EH (cell line): ENCODE measurements around the gene MBD3L2B.

Experiments used
- DNase-seq: peaks from one replicate; pipeline ENCODE4 v3.0.0-alpha.2; 2015; ENCODE audit warnings: low read depth

Gene MBD3L2B

DNA sequence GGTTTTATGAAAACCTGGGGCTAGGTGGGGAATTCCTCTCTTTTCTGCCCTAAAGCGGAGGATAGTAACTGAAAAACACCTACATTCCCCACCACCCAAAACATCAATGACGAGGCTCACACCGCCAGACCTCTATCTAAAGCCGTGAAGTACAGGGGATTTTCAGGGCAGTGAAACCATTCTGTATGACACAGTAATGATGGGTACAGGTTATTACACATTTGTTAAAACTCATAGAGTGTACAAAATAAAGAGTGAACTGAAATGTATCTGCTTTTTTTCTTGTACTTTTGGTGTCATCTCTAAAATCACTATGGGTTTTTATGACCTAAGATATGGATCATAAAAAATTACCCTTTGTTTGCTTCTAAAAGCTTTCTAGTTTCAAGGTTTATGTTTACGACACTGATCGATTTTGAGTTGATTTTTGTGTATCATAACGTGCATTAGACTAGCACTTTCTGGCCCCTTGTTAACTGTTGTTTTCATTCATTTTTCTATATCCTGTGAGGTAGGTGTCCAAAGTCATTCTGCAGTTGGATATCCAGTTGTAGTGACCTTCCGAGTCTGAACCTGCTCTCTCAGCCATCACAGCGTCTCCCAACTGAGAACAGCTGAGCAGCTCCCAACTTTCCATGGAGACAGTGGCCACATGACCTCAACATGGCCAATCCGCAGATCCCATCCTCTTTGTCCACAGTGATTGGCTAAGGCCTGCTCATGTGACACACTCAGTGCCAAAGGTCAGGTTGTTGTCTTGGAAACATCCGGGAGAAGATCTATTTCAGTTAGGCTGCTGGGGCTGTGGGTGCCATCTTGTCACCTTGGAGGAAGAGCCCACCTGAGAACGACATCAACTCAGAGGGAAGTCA lies 10.3 kb downstream of the MBD3L2B start:
- DNase-seq: no peak

DNA sequence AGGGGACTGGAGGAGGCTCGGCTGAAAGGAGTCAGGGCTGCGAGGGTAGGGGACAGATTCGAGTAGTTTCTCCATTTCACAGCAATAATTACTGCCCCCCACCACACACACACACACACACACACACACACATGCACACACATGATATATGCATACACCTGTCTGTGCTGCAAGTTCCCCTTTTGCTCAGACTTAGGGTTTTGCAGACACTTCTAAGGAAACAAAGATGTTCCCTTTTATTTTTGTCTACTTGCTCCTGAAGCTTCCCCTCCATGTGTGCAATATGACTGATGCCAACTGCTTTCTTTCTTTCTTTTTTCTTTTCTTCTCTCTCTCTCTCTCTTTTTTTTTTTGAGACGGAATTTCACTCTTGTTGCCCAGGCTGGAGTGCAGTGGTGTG lies 13.4 kb downstream of the MBD3L2B start:
- DNase-seq: no peak

DNA sequence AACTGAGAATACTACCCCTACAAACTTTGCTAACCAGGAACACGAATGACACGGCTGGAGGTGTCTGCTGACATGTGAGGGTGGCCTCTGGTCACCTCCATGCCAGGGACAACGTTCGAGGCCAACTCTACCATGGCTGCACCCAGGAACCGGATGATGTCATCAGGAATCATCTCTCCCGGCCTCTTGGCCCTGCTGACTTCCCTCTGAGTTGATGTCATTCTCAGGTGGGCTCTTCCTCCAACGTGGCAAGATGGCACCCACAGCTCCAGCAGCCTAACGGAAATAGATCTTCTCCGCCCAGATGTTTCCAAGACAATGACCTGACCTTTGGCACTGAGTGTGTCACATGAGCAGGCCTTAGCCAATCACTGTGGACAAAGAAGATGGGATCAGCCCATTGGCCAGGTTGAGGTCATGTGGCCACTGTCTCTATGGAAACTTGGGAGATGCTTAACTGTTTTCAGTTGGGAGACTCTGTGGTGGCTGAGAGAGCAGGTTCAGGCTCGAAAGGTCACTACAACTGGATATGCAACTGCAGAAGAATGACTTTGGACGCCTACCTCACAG lies 15.0 kb downstream of the MBD3L2B start:
- no peak for DNase-seq

DNA sequence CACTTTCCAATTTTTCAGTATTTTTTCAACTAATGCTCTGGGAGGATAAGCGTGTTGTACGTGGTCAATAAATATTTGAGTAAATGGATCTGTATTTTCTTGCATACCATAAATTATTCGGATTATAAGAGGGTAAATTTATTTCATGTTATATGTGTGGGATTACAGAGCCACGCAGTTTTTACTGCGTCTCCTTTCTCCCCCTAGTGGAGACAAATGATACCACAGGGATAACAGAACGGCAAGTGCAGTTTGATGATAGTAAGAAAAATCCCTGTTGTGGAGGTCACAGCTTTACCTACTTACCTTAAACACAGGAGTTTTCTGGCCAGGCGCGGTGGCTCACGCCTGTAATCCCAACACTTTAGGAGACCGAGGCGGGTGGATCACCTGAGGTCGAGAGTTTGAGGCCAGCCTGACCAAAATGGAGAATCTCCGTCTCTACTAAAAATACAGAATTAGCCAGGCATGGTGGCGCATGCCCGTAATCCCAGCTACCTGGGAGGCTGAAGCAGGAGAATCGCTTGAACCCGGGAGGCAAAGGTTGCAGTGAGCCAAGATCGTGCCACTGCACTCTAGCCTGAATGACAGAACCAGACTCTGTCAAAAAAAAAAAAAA lies 16.8 kb downstream of the MBD3L2B start:
- DNase-seq: no peak

DNA sequence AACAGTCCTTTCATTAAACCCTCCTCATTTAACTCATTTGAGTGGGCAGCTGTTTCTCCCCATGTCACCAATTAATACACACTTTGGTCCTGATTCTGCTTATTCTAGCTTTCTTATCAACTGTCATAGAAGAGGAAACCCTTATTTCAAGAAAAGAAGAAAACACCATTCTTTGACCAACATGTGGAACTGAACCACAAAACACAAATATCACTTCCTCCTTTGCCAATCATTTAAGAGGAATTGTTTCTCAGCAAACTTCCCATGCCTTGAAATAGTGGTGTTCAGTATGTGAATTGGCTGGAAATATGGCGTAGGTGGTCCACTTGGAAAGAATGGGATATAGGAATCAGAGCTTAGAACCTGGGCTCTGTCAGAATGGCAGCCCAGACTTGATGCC lies 20.4 kb downstream of the MBD3L2B start:
- no peak for DNase-seq

DNA sequence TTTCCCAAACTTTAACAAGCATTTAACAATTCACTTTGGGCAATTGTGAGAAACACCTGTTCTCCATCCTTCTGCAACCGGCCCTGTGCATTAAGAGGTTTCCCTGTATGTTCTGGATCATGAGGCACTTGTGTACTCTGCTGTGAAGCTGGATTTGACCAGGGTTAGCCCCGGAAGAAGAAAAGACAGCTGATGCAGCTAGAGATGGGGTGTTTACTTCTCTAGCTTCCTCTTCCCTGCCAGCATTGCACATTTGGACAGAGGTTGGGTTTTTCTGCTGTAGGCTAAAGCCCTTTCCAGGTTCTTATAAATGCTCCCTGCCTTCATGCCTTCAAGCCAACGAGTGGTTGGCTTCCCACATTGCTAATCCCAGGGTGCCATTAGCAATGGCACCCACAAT lies 20.9 kb downstream of the MBD3L2B start:
- DNase-seq: no peak

DNA sequence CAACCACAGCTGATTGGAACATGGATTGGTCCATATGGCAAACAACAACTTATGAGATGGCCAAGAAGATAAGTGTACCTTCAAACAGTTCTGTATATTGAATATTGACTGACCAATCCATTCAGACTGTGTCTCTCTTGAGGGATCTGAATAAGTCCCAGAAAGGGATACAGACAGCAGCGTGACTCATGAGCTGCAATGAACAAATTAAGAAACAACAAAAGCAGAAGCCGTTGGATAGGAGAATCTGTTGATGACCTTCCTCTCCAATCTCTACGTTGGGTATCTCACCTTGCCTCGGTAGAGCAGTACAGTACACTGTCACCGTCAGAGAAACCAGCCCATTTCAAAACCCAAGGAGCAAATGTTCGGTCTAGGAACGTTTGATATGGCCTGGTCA lies 21.3 kb downstream of the MBD3L2B start:
- DNase-seq: no peak

DNA sequence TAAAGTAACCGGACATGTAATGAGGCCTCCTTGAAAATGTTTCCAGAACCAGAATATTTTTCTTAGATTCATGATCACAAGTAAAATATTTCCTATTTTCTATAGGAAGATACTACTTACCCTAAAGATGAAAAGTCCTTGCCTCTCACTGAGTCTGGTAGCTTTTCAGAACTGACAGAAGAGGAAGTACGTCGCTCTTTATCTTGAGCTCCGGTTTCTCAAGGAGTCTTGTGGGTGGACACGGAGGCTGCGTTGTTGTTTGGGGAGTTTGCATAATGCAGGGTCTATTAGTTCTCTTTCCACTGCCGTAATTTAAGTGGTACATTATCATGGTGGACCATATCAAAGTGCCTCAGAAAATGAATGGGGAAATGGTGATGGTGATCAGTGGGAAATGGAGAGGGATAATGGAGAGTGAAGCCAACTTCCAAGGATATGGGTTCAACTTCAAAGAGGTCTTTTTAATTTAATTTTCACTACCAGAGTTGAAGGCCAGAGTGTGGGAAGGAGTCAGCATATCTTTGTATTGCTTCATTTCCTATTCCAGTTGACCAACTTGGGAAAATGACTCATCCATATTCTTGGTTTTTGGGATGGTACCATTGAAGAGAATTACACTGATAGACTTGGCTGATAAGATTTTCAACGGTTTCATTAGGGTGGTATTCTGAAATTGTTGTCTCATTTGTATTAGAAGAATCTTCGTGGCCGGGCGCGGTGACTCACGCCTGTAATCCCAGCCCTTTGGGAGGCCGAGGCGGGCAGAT lies 23.4 kb downstream of the MBD3L2B start:
- DNase-seq: no peak

DNA sequence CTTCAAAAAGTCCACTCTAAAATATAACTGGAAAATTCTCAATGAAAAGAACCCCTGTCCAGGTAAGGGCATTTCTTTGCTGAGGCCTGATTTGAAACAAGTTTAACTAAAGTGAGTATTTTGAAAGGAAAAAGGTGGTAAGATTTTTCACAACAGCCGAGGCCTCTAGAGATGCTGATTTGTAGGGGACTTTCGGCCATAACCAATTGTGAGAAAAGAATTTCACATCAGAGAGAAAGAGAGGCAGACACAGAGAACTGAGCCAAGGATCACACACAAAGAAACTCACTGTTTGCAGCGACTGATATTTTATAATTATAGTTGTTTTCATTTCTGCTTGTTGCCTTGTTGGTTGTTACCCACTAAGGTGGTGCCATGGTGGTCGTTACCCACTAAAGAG lies 24.4 kb downstream of the MBD3L2B start:
- DNase-seq: no peak

DNA sequence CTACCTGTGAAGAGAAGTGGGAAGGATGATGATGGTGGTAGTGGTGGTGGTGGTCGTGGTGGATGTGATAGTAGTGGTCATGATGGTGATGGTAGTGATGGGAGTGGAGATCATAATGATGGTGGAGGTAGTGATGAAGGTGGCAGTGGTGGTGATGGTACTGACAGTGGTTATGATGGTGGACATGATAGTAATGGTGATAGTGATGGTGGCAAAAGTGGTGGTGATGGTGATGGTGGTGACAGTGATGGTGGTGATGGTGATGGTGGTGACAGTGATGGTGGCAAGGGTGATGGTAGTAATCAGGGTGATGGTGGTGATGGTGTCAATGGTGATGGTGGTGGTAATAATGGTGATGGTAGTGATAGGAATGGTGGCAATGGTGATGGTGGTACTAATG lies 26.2 kb downstream of the MBD3L2B start:
- DNase-seq: no peak

DNA sequence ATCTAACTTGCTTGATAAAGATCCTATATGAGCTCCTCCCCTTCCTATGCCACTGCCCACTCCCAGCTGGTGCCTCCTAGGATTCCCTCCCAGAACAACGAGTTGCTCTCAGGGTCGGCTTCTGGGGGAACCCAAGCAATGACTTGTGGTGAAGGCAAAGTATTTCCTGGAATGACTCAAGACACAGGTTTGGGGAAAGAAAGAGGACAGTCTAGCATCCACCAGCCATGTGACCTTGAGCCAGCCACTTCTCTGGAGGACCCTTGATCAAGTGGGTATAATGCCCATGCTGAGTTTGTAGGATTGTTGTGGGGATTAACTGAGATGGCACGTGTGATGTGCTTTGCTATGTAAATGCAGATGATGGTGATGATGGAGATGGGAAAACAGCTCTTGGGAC lies 33.0 kb downstream of the MBD3L2B start:
- DNase-seq: no peak

DNA sequence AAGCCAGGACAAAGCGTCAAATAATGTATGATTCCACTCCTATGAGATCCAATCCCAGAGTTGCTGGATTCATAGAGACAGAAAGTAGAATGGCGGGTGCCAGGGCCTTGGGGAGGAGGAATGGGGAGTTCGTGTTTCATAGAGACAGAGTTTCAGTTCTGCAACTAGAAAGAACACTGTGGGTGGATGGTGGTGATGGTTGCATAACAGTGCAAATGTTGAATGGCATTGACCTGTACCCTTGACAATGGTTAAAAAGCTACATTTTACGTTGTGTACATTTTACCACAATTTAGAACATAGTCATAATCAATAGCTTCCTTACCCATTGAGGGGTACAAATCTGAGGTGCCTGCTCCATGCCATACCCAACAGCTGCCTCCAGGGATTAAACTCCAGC lies 33.4 kb downstream of the MBD3L2B start:
- no peak for DNase-seq

DNA sequence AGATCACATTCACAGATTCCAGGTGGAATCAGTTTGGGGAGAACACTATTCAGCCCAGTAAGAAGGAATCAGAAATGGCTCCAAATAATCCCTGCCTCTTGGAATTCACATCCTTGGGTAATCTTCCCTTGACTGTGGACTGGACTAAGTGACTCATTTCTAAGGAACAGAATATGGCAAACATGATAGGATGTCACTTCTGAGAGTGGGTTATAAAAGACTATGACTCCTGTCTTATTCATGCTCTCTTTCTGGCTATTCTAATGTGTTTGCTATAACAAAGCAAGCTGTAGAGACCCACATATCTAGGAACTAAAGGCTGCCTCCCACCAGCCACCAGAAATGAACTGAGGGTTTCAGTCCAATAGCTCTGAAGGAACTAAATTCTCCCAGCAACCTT lies 37.8 kb downstream of the MBD3L2B start:
- no peak for DNase-seq

DNA sequence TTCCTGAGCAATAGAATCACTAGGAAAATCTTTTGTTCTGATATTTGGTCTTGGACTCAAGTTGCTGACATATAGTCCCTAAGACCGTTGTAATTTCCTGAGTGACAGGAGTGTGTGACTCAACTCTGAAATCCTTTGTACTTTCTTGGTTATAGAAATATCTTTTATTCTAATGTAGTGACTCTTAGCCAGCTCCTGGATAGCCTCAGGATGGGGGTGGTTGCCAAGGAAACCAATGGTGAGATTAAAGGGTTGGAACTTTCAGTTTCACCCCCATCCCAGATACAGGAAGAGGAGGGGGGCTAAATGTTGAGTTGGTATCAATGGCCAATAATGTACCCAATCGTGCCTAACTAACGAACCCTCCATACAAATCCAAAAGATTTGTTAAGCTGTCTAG lies 41.8 kb downstream of the MBD3L2B start:
- no peak for DNase-seq

DNA sequence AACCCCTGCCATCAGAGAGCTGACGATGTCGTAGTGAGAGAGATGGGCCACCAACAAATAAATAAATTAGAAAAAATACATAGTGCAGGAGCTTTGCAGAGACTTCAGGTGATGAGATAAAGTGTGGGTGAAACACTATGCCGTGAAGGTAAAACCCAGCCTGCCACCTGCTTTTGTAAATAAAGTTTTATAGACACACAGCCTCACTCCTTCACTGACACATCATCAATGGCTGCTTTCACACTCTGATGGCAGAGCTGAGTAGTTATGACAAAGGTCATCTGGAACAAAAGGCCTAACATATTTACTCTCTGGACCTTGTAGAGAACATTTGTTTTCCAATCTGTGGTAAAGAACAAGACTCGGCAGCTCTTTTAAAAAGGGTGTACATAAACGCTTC lies 45.0 kb downstream of the MBD3L2B start:
- DNase-seq: no peak

DNA sequence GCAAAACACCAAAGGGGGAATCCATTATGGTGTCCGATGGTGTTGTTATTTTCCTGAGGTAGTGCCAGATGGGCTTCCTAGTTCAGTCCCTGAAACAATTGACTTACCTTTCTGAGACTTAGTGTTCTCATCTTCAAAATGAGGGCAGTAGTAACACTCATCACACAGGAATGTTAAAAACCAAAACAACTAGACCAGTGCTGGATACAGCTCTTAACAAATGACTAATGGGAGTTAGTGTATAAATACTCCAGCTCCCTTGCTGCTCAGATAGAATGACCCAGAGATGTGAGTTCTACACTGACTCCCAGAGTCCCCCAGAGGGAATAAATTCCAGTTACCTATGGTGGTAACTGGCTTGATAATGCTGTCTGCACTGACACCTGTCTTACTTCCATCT lies 49.9 kb downstream of the MBD3L2B start:
- no peak for DNase-seq

DNA sequence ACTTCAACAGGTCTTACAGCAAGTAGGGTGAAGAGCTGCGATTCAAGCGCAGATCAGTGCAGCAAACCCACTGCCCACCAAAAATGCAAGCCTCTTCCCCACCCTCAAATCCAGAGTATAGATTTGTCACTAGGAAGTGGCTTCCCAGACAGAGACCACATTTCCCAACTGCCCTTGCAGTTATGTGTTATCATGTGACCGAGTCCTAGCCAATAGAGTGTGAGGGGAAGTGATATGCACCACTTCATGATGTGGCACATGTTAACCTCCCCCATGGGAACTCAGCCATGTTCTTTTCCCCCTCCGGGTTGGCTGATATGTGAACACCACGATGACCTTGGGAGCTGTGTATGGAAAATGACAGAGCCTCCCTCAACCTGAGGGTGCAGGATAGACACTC lies 50.8 kb downstream of the MBD3L2B start:
- no peak for DNase-seq

DNA sequence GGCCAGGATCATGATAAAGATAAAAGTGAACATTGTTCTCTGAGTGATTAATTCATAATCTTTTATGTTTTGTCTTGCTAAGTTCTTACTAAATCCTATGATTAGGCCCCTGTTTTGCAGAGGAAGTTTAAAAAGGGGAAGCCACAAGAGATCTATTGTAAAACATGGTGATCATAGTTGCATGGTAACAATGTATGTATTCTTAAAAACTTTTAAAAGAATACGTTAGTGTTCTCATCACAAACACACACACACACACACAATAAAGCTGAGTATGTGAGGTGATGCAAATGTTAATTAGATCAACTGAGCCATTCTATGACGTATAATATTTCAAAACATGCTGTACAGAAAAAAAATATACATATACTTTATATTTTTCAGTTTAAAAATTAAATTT lies 51.2 kb downstream of the MBD3L2B start:
- DNase-seq: no peak

DNA sequence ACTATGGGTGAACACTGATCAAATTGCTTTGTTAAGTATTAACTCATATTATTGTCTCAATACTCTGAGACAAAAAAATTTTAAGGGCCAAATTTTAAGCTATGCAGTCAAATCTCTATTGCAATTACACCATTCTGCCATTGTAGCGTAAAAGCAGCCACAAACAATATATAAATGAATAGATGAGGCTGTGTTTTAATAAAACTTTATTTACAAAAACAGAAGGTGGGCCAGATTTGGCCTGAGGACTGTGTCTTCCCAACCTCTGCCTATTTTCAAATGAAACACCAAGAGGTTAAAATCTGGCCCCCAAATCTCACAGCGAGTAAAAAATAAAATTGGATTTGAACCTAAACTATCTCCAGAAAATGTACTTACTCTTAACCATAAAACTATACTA lies 51.7 kb downstream of the MBD3L2B start:
- no peak for DNase-seq
